ENCODE results near the gene GTF2F2.
A peak's percentile ranks its signal among the peaks of the same experiment; 100 is the strongest.

The GTF2F2 gene

GRCh38 chr13:45226024-45226423 lies 105.7 kb downstream of the GTF2F2 start:
- no peak for TF ChIP-seq CTCF (IDR thresholded peaks at IDR 0.05)
- Histone ChIP-seq H3K9me3 (no peaks in the 10 kb centered on the region), H3K27ac (peak overlapping the region; percentile 8), H3K36me3 (no peaks in the 10 kb centered on the region), H3K27me3 (no peaks in the 10 kb centered on the region), H3K4me1 (ENCODE audit: control insufficient read depth in 1 of 2, insufficient read depth in 1 of 2, low read depth in 1 of 2, low read length in 1 of 2) (peaks cover 4 to 16% of the 10 kb centered on the region in 2 experiments), H3K4me3 (ENCODE audit: low read depth in 1 of 2, low read length in 1 of 2) (no peak overlapping the region)

GRCh38 chr13:45228002-45228401 lies 107.7 kb downstream of the GTF2F2 start:
- no peaks in the 10 kb centered on the region for H3K36me3 ChIP-seq
- H3K27ac ChIP-seq, result no peak overlapping the region
- TF ChIP-seq CTCF (IDR thresholded peaks at IDR 0.05), result no peak
- peaks cover 4 to 16% of the 10 kb centered on the region in 2 experiments for H3K4me1 ChIP-seq (ENCODE audit: control insufficient read depth in 1 of 2, insufficient read depth in 1 of 2, low read depth in 1 of 2, low read length in 1 of 2)
- no peaks in the 10 kb centered on the region for H3K27me3 ChIP-seq
- H3K4me3 ChIP-seq (ENCODE audit: low read depth in 1 of 2, low read length in 1 of 2), result no peak overlapping the region
- H3K9me3 ChIP-seq, result no peaks in the 10 kb centered on the region

GRCh38 chr13:45229172-45229571 lies 108.9 kb downstream of the GTF2F2 start:
- Histone ChIP-seq H3K4me3 (ENCODE audit: low read depth in 1 of 2, low read length in 1 of 2) (no peak overlapping the region), H3K4me1 (ENCODE audit: control insufficient read depth in 1 of 2, insufficient read depth in 1 of 2, low read depth in 1 of 2, low read length in 1 of 2) (peaks cover 4 to 16% of the 10 kb centered on the region in 2 experiments), H3K9me3 (no peaks in the 10 kb centered on the region), H3K36me3 (no peaks in the 10 kb centered on the region), H3K27ac (no peak overlapping the region), H3K27me3 (no peaks in the 10 kb centered on the region)
- TF ChIP-seq CTCF (IDR thresholded peaks at IDR 0.05), result no peak

- no peaks in the 10 kb centered on the region for H3K36me3 ChIP-seq
- no peak for TF ChIP-seq CTCF (IDR thresholded peaks at IDR 0.05)
- H3K27ac ChIP-seq, result no peak overlapping the region
- H3K9me3 ChIP-seq, result no peaks in the 10 kb centered on the region
- no peaks in the 10 kb centered on the region for H3K27me3 ChIP-seq
- H3K4me1 ChIP-seq (ENCODE audit: control insufficient read depth in 1 of 2, insufficient read depth in 1 of 2, low read depth in 1 of 2, low read length in 1 of 2), result peaks cover 0 to 10% of the 10 kb centered on the region in 2 experiments
- H3K4me3 ChIP-seq (ENCODE audit: low read depth in 1 of 2, low read length in 1 of 2), result no peak overlapping the region
Observed at GRCh38 chr13:45231305-45231704, 111.0 kb downstream of the GTF2F2 start.

- TF ChIP-seq CTCF (IDR thresholded peaks at IDR 0.05), result no peak
- Histone ChIP-seq H3K27me3 (no peaks in the 10 kb centered on the region), H3K4me3 (ENCODE audit: low read depth in 1 of 2, low read length in 1 of 2) (no peak overlapping the region), H3K27ac (no peak overlapping the region), H3K4me1 (ENCODE audit: control insufficient read depth in 1 of 2, insufficient read depth in 1 of 2, low read depth in 1 of 2, low read length in 1 of 2) (peaks cover 0 to 10% of the 10 kb centered on the region in 2 experiments), H3K36me3 (no peaks in the 10 kb centered on the region), H3K9me3 (no peaks in the 10 kb centered on the region)
Observed at GRCh38 chr13:45231722-45232121, 111.4 kb downstream of the GTF2F2 start.

GRCh38 chr13:45232591-45232990 lies 112.3 kb downstream of the GTF2F2 start:
- no peaks in the 10 kb centered on the region for H3K9me3 ChIP-seq
- TF ChIP-seq CTCF (IDR thresholded peaks at IDR 0.05), result no peak
- H3K4me1 ChIP-seq (ENCODE audit: control insufficient read depth in 1 of 2, insufficient read depth in 1 of 2, low read depth in 1 of 2, low read length in 1 of 2), result peaks cover 0 to 10% of the 10 kb centered on the region in 2 experiments
- H3K4me3 ChIP-seq (ENCODE audit: low read depth in 1 of 2, low read length in 1 of 2), result no peak overlapping the region
- H3K36me3 ChIP-seq, result no peaks in the 10 kb centered on the region
- no peaks in the 10 kb centered on the region for H3K27me3 ChIP-seq
- H3K27ac ChIP-seq, result no peak overlapping the region

Measured in neutrophil (primary cell).